ENCODE measurements around the gene CTNNA1.

- TF ChIP-seq ZNF274 (IDR thresholded peaks at IDR 0.05; ENCODE audit: low read depth, low read length), result no peak
- no peak for TF ChIP-seq SUZ12 (IDR thresholded peaks at IDR 0.05; ENCODE audit: extremely low read depth, insufficient read depth, insufficient read length)
- no peak for TF ChIP-seq YY1 (IDR thresholded peaks at IDR 0.05; ENCODE audit: insufficient read depth, insufficient read length)
These were observed 54.0 kb downstream of the CTNNA1 start for GRCh38 chr5:138807182-138807581.
